IgD-negative memory B cell (primary cell): ENCODE results near the gene RCOR2. TPM values are rescaled to one million over a fixed set of nuclear protein-coding genes. Genes with fewer than 3 reads are reported as not detected.

Source experiments
- H3K27ac Mint-ChIP-seq, 3 donors: one replicate each; pipeline ENCODE4 v1.8.0; 2020 to 2022; ENCODE audit warnings: mild to moderate bottlenecking in 3 of 3, mixed read lengths in 3 of 3, moderate library complexity in 1 of 3
- H3K27me3 Mint-ChIP-seq: one replicate; pipeline ENCODE4 v1.8.0; 2021; ENCODE audit warnings: mixed read lengths
- H3K36me3 Mint-ChIP-seq: one replicate; pipeline ENCODE4 v1.8.0; 2020; ENCODE audit warnings: mild to moderate bottlenecking, mixed read lengths
- H3K4me1 Mint-ChIP-seq, 3 donors: one replicate each; pipeline ENCODE4 v1.8.0; 2020 to 2022; ENCODE audit warnings: mixed read lengths in 3 of 3, mild to moderate bottlenecking in 1 of 3
- H3K4me3 Mint-ChIP-seq, 4 donors: one replicate each; pipeline ENCODE4 v1.8.0; 2020 to 2022; ENCODE audit warnings: mild to moderate bottlenecking in 4 of 4, mixed read lengths in 4 of 4, moderate library complexity in 3 of 4
- H3K9me3 Mint-ChIP-seq, 3 donors: one replicate each; pipeline ENCODE4 v1.8.0; 2020 to 2021; ENCODE audit warnings: mixed read lengths in 3 of 3, mild to moderate bottlenecking in 1 of 3
- polyA plus RNA-seq: library from polyadenylated mRNA; unstranded; fragments of 300-500 nt; fragmentation: Illumina TruSeq; gene quantifications from one replicate; pipeline ENCODE4 v1.2.3, GENCODE V29; 2021

RCOR2 gene
- polyA plus RNA-seq, 1 donor from 2014 or later = not detected

GRCh38 chr11:63917692-63918506, 935 bp upstream of the RCOR2 start:
- H3K27ac Mint-ChIP-seq = peak overlapping the region in 1 of 3 donors; percentile 3
- no peaks in the 10 kb centered on the region for H3K36me3 Mint-ChIP-seq
- H3K4me1 Mint-ChIP-seq = peaks cover 0 to 8% (median 3%) of the 10 kb centered on the region in 3 donors
- H3K4me3 Mint-ChIP-seq = peak overlapping the region; percentile 10 to 92 (median 76)
- H3K9me3 Mint-ChIP-seq = no peaks in the 10 kb centered on the region
- peaks cover 11% of the 10 kb centered on the region for H3K27me3 Mint-ChIP-seq

GRCh38 chr11:63915961-63916836, 765 bp downstream of the RCOR2 start:
- peaks cover 0 to 10% (median 3%) of the 10 kb centered on the region in 3 donors for H3K4me1 Mint-ChIP-seq
- H3K36me3 Mint-ChIP-seq = no peaks in the 10 kb centered on the region
- H3K27ac Mint-ChIP-seq = peak overlapping the region in 1 of 3 donors; percentile 62
- H3K27me3 Mint-ChIP-seq = peaks cover 11% of the 10 kb centered on the region
- H3K4me3 Mint-ChIP-seq = peak overlapping the region; percentile 72 to 96 (median 78)
- no peaks in the 10 kb centered on the region for H3K9me3 Mint-ChIP-seq

- peak overlapping the region in 1 of 4 donors; percentile 78 for H3K4me3 Mint-ChIP-seq
- no peaks in the 10 kb centered on the region for H3K9me3 Mint-ChIP-seq
- H3K27me3 Mint-ChIP-seq = peaks cover 11% of the 10 kb centered on the region
- H3K4me1 Mint-ChIP-seq = peaks cover 0 to 11% (median 3%) of the 10 kb centered on the region in 3 donors
- no peaks in the 10 kb centered on the region for H3K36me3 Mint-ChIP-seq
- H3K27ac Mint-ChIP-seq = peak overlapping the region in 1 of 3 donors; percentile 62
Measured at GRCh38 chr11:63914896-63915691, 1.9 kb downstream of the RCOR2 start.

- Mint-ChIP-seq H3K9me3 (no peaks in the 10 kb centered on the region), H3K4me3 (peak overlapping the region in 2 of 4 donors; percentile 39 to 55), H3K27me3 (peaks cover 11% of the 10 kb centered on the region), H3K4me1 (peaks cover 0 to 11% (median 3%) of the 10 kb centered on the region in 3 donors), H3K36me3 (no peaks in the 10 kb centered on the region), H3K27ac (peak overlapping the region in 1 of 3 donors; percentile 45)
Measured at GRCh38 chr11:63913866-63914830, 2.8 kb downstream of the RCOR2 start.

GRCh38 chr11:63912678-63913077, 4.3 kb downstream of the RCOR2 start:
- no peak overlapping the region for H3K27ac Mint-ChIP-seq
- no peaks in the 10 kb centered on the region for H3K9me3 Mint-ChIP-seq
- H3K36me3 Mint-ChIP-seq = no peaks in the 10 kb centered on the region
- H3K4me1 Mint-ChIP-seq = peaks cover 0 to 4% (median 0%) of the 10 kb centered on the region in 3 donors
- H3K27me3 Mint-ChIP-seq = peaks cover 10% of the 10 kb centered on the region
- no peak overlapping the region for H3K4me3 Mint-ChIP-seq

GRCh38 chr11:63911876-63912275, 5.1 kb downstream of the RCOR2 start:
- H3K36me3 Mint-ChIP-seq = no peaks in the 10 kb centered on the region
- H3K27ac Mint-ChIP-seq = no peak overlapping the region
- H3K9me3 Mint-ChIP-seq = no peaks in the 10 kb centered on the region
- peaks cover 0 to 3% (median 0%) of the 10 kb centered on the region in 3 donors for H3K4me1 Mint-ChIP-seq
- no peak overlapping the region for H3K4me3 Mint-ChIP-seq
- peaks cover 9% of the 10 kb centered on the region for H3K27me3 Mint-ChIP-seq

GRCh38 chr11:63911440-63911839, 5.5 kb downstream of the RCOR2 start:
- Mint-ChIP-seq H3K27me3 (peaks cover 8% of the 10 kb centered on the region), H3K4me3 (no peak overlapping the region), H3K4me1 (peaks cover 0 to 3% (median 0%) of the 10 kb centered on the region in 3 donors), H3K36me3 (peaks cover 2% of the 10 kb centered on the region), H3K27ac (no peak overlapping the region), H3K9me3 (no peaks in the 10 kb centered on the region)

GRCh38 chr11:63910675-63911074, 6.3 kb downstream of the RCOR2 start:
- H3K36me3 Mint-ChIP-seq = peaks cover 2% of the 10 kb centered on the region
- no peaks in the 10 kb centered on the region for H3K9me3 Mint-ChIP-seq
- H3K27me3 Mint-ChIP-seq = peaks cover 6% of the 10 kb centered on the region
- H3K27ac Mint-ChIP-seq = no peak overlapping the region
- H3K4me3 Mint-ChIP-seq = no peak overlapping the region
- H3K4me1 Mint-ChIP-seq = peaks cover 0 to 3% (median 0%) of the 10 kb centered on the region in 3 donors

- H3K27me3 Mint-ChIP-seq = peaks cover 2% of the 10 kb centered on the region
- H3K27ac Mint-ChIP-seq = no peak overlapping the region
- H3K4me1 Mint-ChIP-seq = peaks cover 0 to 3% (median 0%) of the 10 kb centered on the region in 3 donors
Measured at GRCh38 chr11:63909591-63910506, 7.1 kb downstream of the RCOR2 start.

GRCh38 chr11:63908631-63909401, 8.1 kb downstream of the RCOR2 start:
- Mint-ChIP-seq H3K27me3 (no peaks in the 10 kb centered on the region), H3K4me3 (no peak overlapping the region), H3K36me3 (peaks cover 3% of the 10 kb centered on the region), H3K4me1 (peaks cover 0 to 3% (median 0%) of the 10 kb centered on the region in 3 donors), H3K27ac (no peak overlapping the region), H3K9me3 (no peaks in the 10 kb centered on the region)

More at GRCh38 chr11:63909591-63910506, 7.1 kb downstream of the RCOR2 start:
- no peaks in the 10 kb centered on the region for H3K9me3 Mint-ChIP-seq
- H3K36me3 Mint-ChIP-seq = peaks cover 2% of the 10 kb centered on the region
- H3K4me3 Mint-ChIP-seq = no peak overlapping the region

GRCh38 chr11:63907808-63908530, 9.0 kb downstream of the RCOR2 start:
- Mint-ChIP-seq H3K4me3 (no peak overlapping the region), H3K9me3 (no peaks in the 10 kb centered on the region), H3K36me3 (peaks cover 3% of the 10 kb centered on the region), H3K27me3 (no peaks in the 10 kb centered on the region), H3K4me1 (peaks cover 0 to 3% (median 0%) of the 10 kb centered on the region in 3 donors), H3K27ac (no peak overlapping the region)

- Mint-ChIP-seq H3K4me3 (no peak overlapping the region), H3K27ac (no peak overlapping the region), H3K4me1 (peaks cover 0 to 1% (median 0%) of the 10 kb centered on the region in 3 donors), H3K9me3 (no peaks in the 10 kb centered on the region), H3K27me3 (no peaks in the 10 kb centered on the region), H3K36me3 (peaks cover 3% of the 10 kb centered on the region)
Measured at GRCh38 chr11:63907063-63907462, 9.9 kb downstream of the RCOR2 start.
